ENCODE results near the gene HTRA2.
"Not testable (repeated sequence)": the region's sequence is repeated elsewhere in the genome, so short reads cannot be mapped to it uniquely, and the experiment has no call there.

The HTRA2 gene

GRCh38 chr2:74529357-74530238 is at the start of gene HTRA2, which contains the start of gene AUP1:
Gene HTRA2, plus strand, starts transcription at chr2:74529933. Its CDS starts 74 bp downstream, at chr2:74530007.
Gene AUP1, minus strand, starts transcription at chr2:74529706. Its CDS starts 77 bp downstream, at chr2:74529629.
- TF ChIP-seq CTCF (IDR thresholded peaks at IDR 0.05; ENCODE audit: low read depth, low read length) (no peak), MAX (IDR thresholded peaks at IDR 0.05; ENCODE audit: low read depth, low read length) (peak; percentile 34; the same call in 1 of the 2 replicates), POLR2A (IDR thresholded peaks at IDR 0.05; ENCODE audit: extremely low read depth, insufficient read length) (peak; percentile 83), MYC (IDR thresholded peaks at IDR 0.05; ENCODE audit: low read depth, low read length) (peak; percentile 87)
- DNase-seq (ENCODE audit: low read depth), result peak; percentile 100
- H3K4me3 ChIP-seq (ENCODE audit: low read depth, low read length), result peak within 1 kb of the TSS; percentile 99

DNA sequence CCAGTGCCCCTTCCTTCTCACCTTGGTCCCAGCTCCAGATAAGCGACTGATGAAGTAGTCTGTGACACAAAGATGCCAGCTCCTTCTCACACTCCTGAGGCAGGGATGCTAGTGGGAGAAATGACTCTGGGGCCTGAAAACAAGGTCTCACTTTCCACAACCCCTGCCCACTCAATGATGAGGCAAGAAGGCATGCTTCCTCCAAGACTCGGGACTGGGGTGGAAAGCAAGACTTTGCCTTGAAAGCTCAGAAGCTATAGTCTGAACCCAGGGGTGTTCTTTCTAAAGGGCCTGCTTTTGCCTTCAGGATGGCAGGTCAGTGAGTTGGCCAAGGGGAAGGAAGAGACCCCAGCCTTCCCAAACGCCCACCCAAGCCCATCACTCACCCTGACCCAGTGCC is 48.3 kb upstream of the HTRA2 start:
- peak overlapping the region; percentile 84 for H3K4me3 ChIP-seq (ENCODE audit: low read depth, low read length)
- no peak for TF ChIP-seq MYC (IDR thresholded peaks at IDR 0.05; ENCODE audit: low read depth, low read length)
- no peak for TF ChIP-seq MAX (IDR thresholded peaks at IDR 0.05; ENCODE audit: low read depth, low read length)
- no peak for TF ChIP-seq CTCF (IDR thresholded peaks at IDR 0.05; ENCODE audit: low read depth, low read length)
- TF ChIP-seq POLR2A (IDR thresholded peaks at IDR 0.05; ENCODE audit: extremely low read depth, insufficient read length), result no peak
- no peak for DNase-seq (ENCODE audit: low read depth)

DNA sequence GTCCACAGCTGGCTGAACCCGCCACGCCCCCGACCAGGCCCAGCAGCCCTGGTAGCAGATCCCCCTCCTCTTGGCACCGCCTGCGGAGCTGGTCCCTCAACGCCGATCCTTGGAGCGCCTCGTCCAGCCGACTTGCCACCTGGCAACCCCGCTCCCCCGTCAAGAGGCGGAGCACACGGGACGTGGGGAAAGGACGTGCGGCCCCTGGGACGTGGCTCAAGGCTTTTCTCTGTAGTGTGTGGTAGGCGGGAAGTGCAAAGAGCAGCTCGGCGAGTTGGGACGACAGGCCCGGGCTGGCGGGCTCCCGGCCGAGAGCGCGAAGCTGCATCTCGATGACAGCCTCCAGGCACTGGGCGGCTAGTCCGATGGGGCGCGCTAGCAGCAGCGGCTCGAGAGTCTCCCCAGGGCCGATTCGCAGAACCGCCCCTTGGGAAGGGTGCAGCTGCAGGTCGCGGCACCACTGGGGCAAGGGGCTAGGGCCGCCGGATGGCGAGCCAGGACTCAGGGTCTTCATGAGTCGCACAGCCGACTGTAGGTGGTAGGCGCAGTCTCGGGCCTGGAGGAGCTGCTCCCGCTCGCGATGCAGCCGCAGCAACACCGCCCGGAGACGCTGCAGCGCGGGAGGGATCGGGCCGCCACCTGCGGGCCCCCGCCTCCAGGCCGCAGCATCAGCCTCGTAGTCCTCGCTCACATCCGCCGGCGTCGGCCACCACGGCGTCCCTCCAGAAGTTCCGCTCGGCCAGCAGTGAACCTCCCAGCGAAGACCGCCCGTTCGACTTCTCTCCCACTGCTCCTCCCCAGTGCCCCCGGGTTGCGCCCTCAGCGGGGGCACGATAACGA is 47.6 kb upstream of the HTRA2 start:
- H3K4me3 ChIP-seq (ENCODE audit: low read depth, low read length), result peak overlapping the region; percentile 84
- TF ChIP-seq MAX (IDR thresholded peaks at IDR 0.05; ENCODE audit: low read depth, low read length) (no peak), MYC (IDR thresholded peaks at IDR 0.05; ENCODE audit: low read depth, low read length) (no peak), POLR2A (IDR thresholded peaks at IDR 0.05; ENCODE audit: extremely low read depth, insufficient read length) (no peak), CTCF (IDR thresholded peaks at IDR 0.05; ENCODE audit: low read depth, low read length) (no peak)
- DNase-seq (ENCODE audit: low read depth), result peak; percentile 86

- DNase-seq (ENCODE audit: low read depth), result peak; percentile 98
- TF ChIP-seq MYC (IDR thresholded peaks at IDR 0.05; ENCODE audit: low read depth, low read length) (peak; percentile 52; the same call in 1 of the 2 replicates), POLR2A (IDR thresholded peaks at IDR 0.05; ENCODE audit: extremely low read depth, insufficient read length) (peak; percentile 55), CTCF (IDR thresholded peaks at IDR 0.05; ENCODE audit: low read depth, low read length) (peak; percentile 93), MAX (IDR thresholded peaks at IDR 0.05; ENCODE audit: low read depth, low read length) (peak; percentile 17; the same call in 1 of the 2 replicates)
- peak within 1 kb of the TSS; percentile 84 for H3K4me3 ChIP-seq (ENCODE audit: low read depth, low read length)
These were observed 46.7 kb upstream of the HTRA2 start, which contains the start of the genes CCDC142 and TTC31 for GRCh38 chr2:74482801-74483674. Gene CCDC142, minus strand, starts transcription at chr2:74482998. Its CDS starts 161 bp downstream, at chr2:74482837. Gene TTC31, plus strand, starts transcription at chr2:74483081. Its CDS starts 15 bp downstream, at chr2:74483096.

DNA sequence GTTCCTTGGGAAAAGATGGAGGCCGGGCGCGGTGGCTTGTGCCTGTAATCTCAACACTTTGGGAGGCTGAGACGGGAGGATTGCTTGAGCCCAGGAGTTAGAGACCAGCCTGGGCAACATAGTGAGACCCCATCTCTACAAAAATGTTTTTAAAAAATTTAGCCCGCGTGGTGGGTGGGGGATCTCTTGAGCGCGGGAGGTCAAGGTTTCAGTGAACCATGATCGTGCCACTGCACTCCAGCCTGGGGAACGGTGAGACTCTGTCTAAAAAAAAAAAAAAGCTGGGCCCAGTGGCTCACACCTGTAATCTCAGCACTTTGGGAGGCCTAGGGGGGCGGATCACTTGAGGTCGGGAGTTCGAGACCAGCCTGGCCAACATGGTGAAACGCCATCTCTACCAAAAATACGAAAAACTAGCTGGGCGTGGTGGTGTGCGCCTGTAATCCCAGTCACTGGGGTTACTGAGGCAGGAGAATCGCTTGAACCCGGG is 46.0 kb upstream of the HTRA2 start:
- peak overlapping the region; percentile 84 for H3K4me3 ChIP-seq (ENCODE audit: low read depth, low read length)
- DNase-seq (ENCODE audit: low read depth), result not testable (repeated sequence)
